IMR-90 (cell line): ENCODE results near the gene MAPK8IP1. TPM values are rescaled to one million over a fixed set of nuclear protein-coding genes. Genes with fewer than 3 reads are reported as not detected.

Experiments used
- ATAC-seq: fragments of 200-7000 bp; cut with Tn5 transposase; 2 replicates; pipeline ENCODE4 v1.9.1; 2020; ENCODE audit warnings: low read depth, mild to moderate bottlenecking, moderate library complexity
- BruUV-seq: library from RNA; stranded (reverse); fragments of 400-500 nt; replicated peaks from 2 replicates; lab custom pipeline; 2021; lab: Mats Ljungman, UMichigan
- CTCF ChIA-PET: fragments of 300-600 bp; formaldehyde crosslinking; extraction: SDS; loops from one replicate; lab custom pipeline; 2021; ENCODE audit warnings: antibody characterized with exemption; lab: Yijun Ruan, JAX
- POLR2A ChIA-PET: fragments of 300-600 bp; sonication (Branson Sonifier 250); formaldehyde crosslinking; loops from one replicate; lab custom pipeline; 2022; ENCODE audit warnings: antibody characterized with exemption; ENCODE audit not compliant: unreplicated experiment; lab: Charles Lee
- DNase-seq: peaks from one replicate; pipeline ENCODE4 v3.0.0; 2013
- H2AFZ ChIP-seq: replicated peaks from 2 replicates; pipeline ENCODE3; 2013; ENCODE audit warnings: low read length, mild to moderate bottlenecking; ENCODE audit not compliant: poor library complexity
- H2AK5ac ChIP-seq: 2 replicates; pipeline ENCODE4 v1.6.1; 2013; ENCODE audit warnings: low read depth, low read length, inconsistent platforms
- H2AK9ac ChIP-seq: replicated peaks from 2 replicates; pipeline ENCODE3; 2013; ENCODE audit warnings: mild to moderate bottlenecking, low read depth, low read length, moderate library complexity; ENCODE audit not compliant: poor library complexity
- H2BK120ac ChIP-seq: 2 replicates; pipeline ENCODE4 v1.6.1; 2013; ENCODE audit warnings: low read depth, low read length, inconsistent platforms
- H2BK15ac ChIP-seq: 3 replicates; pipeline ENCODE4 v1.6.1; 2013; ENCODE audit warnings: low read depth, low read length, inconsistent platforms
- H2BK20ac ChIP-seq: 2 replicates; pipeline ENCODE4 v1.6.1; 2013; ENCODE audit warnings: low read depth, mild to moderate bottlenecking, inconsistent platforms, low read length, moderate library complexity
- H2BK5ac ChIP-seq: 2 replicates; pipeline ENCODE4 v1.6.1; 2013; ENCODE audit warnings: mild to moderate bottlenecking, low read depth, low read length, inconsistent platforms; ENCODE audit not compliant: poor library complexity, severe bottlenecking
- H3K14ac ChIP-seq: replicated peaks from 2 replicates; pipeline ENCODE4 v1.6.1; 2013; ENCODE audit warnings: low read depth, low read length, inconsistent platforms
- H3K18ac ChIP-seq: 2 replicates; pipeline ENCODE4 v1.6.1; 2013; ENCODE audit warnings: low read depth, low read length, control low read depth
- H3K23ac ChIP-seq: 2 replicates; pipeline ENCODE4 v1.6.1; 2013; ENCODE audit warnings: low read depth, low read length, inconsistent platforms
- H3K27ac ChIP-seq: 2 replicates; pipeline ENCODE4 v1.5.1; 2013; ENCODE audit warnings: mild to moderate bottlenecking, control low read depth, low read length; ENCODE audit not compliant: insufficient read depth
- H3K27me3 ChIP-seq: 2 replicates; pipeline ENCODE4 v1.6.1; 2013; ENCODE audit warnings: low read length; ENCODE audit not compliant: control insufficient read depth, insufficient read depth
- H3K36me3 ChIP-seq: 2 replicates; pipeline ENCODE4 v1.6.1; 2013; ENCODE audit warnings: low read length, mixed read lengths; ENCODE audit not compliant: control insufficient read depth, insufficient read depth
- H3K4ac ChIP-seq: 2 replicates; pipeline ENCODE4 v1.6.1; 2013; ENCODE audit warnings: low read depth, low read length, inconsistent platforms
- H3K4me1 ChIP-seq: 2 replicates; pipeline ENCODE4 v1.6.1; 2013; ENCODE audit warnings: low read length, mixed read lengths; ENCODE audit not compliant: control insufficient read depth, insufficient read depth
- H3K4me2 ChIP-seq: 2 replicates; pipeline ENCODE4 v1.6.1; 2013; ENCODE audit warnings: low read depth, mild to moderate bottlenecking, control low read depth, low read length, moderate library complexity
- H3K4me3 ChIP-seq: 2 replicates; pipeline ENCODE4 v1.5.1; 2013; ENCODE audit warnings: low read depth, mild to moderate bottlenecking, control low read depth, low read length, moderate library complexity; ENCODE audit not compliant: insufficient read depth
- H3K56ac ChIP-seq: 2 replicates; pipeline ENCODE4 v1.6.1; 2013; ENCODE audit warnings: low read length, inconsistent platforms; ENCODE audit not compliant: insufficient read depth; ENCODE audit errors: extremely low read depth
- H3K79me1 ChIP-seq, 2 experiments: 2 replicates each; pipeline ENCODE4 v1.6.1; 2013; ENCODE audit warnings: low read length in 2 of 2, inconsistent platforms in 1 of 2, low read depth in 1 of 2
- H3K9ac ChIP-seq: 2 replicates; pipeline ENCODE4 v1.6.1; 2013; ENCODE audit warnings: low read depth, low read length, control low read depth
- H3K9me1 ChIP-seq: 2 replicates; pipeline ENCODE4 v1.6.1; 2013; ENCODE audit warnings: low read length, inconsistent platforms; ENCODE audit not compliant: insufficient read depth
- H3K9me3 ChIP-seq: 2 replicates; pipeline ENCODE4 v1.6.1; 2013; ENCODE audit warnings: low read length; ENCODE audit not compliant: control insufficient read depth, insufficient read depth
- H4K20me1 ChIP-seq: 2 replicates; pipeline ENCODE4 v1.6.1; 2013; ENCODE audit warnings: low read length, inconsistent platforms; ENCODE audit not compliant: insufficient read depth
- H4K5ac ChIP-seq: 2 replicates; pipeline ENCODE4 v1.6.1; 2013; ENCODE audit warnings: mild to moderate bottlenecking, low read depth, low read length, control low read depth
- H4K8ac ChIP-seq, 2 experiments: 2 replicates each; pipeline ENCODE4 v1.6.1; 2013; ENCODE audit warnings: low read depth in 2 of 2, low read length in 2 of 2, control low read depth in 1 of 2, inconsistent platforms in 1 of 2
- H4K91ac ChIP-seq: 2 replicates; pipeline ENCODE4 v1.6.1; 2013; ENCODE audit warnings: low read depth, low read length, inconsistent platforms; ENCODE audit not compliant: insufficient read depth
- MAFK ChIP-seq: IDR thresholded peaks from 2 replicates; pipeline ENCODE4 v1.6.1; 2012; ENCODE audit warnings: low read depth, low read length, improper control_type of control experiment
- POLR2A ChIP-seq: IDR thresholded peaks from 2 replicates; pipeline ENCODE4 v1.6.1; 2012; ENCODE audit warnings: mild to moderate bottlenecking, low read depth, low read length
- RAD21 ChIP-seq: IDR thresholded peaks from 2 replicates; pipeline ENCODE4 v1.6.1; 2012; ENCODE audit warnings: low read length, improper control_type of control experiment
- SMC3 ChIP-seq: fragments of 150-350 bp; IDR thresholded peaks from 2 replicates; pipeline ENCODE4 v1.6.1; 2016; ENCODE audit warnings: low read depth, mild to moderate bottlenecking, antibody characterized with exemption, low read length, moderate library complexity
- WGBS, 2 experiments: methylation state at CpG; one replicate each; pipeline versions ENCODE4 v1.1.5 to v1.1.7; 2013; ENCODE audit warnings: missing lambda C conversion rate in 2 of 2; ENCODE audit not compliant: insufficient read length in 1 of 2; ENCODE audit errors: extremely low coverage in 2 of 2; 5-methylcytosine and 5-hydroxymethylcytosine counted together
- dilution Hi-C: fragments of 300-500 bp; cut with HindIII; formaldehyde crosslinking; loops from one replicate; pipeline ENCODE4 v1.14.3; 2018; ENCODE audit warnings: low sequenced_read_pairs; ENCODE audit not compliant: unreplicated experiment
- in situ Hi-C: fragments of 300-500 bp; cut with MboI; formaldehyde crosslinking; loops from 3 replicates; pipeline ENCODE4 v1.14.3; 2019; ENCODE audit warnings: low sequenced_read_pairs, inconsistent platforms, mixed read lengths
- intact Hi-C: fragments of 100-400 bp; cut with micrococcal nuclease; formaldehyde crosslinking; loops from 2 replicates; pipeline ENCODE4 v1.10.0; 2022
- polyA plus RNA-seq, 3 experiments: library from polyadenylated mRNA; depleted of rRNA; stranded (reverse); fragments of >200 nt; gene quantifications; 2 replicates each; pipeline ENCODE4 v1.2.3, GENCODE V29; 2012; ENCODE audit warnings: low replicate concordance in 1 of 3
- total RNA-seq: library from RNA; depleted of rRNA; stranded (reverse); fragments of >200 nt; gene quantifications from 2 replicates; pipeline ENCODE4 v1.2.3, GENCODE V29; 2012

MAPK8IP1 gene
- total and polyA plus RNA-seq, 2 of the 4 experiments (the other 2 are of a cell fraction): 6.5 to 9.6 TPM

DNA sequence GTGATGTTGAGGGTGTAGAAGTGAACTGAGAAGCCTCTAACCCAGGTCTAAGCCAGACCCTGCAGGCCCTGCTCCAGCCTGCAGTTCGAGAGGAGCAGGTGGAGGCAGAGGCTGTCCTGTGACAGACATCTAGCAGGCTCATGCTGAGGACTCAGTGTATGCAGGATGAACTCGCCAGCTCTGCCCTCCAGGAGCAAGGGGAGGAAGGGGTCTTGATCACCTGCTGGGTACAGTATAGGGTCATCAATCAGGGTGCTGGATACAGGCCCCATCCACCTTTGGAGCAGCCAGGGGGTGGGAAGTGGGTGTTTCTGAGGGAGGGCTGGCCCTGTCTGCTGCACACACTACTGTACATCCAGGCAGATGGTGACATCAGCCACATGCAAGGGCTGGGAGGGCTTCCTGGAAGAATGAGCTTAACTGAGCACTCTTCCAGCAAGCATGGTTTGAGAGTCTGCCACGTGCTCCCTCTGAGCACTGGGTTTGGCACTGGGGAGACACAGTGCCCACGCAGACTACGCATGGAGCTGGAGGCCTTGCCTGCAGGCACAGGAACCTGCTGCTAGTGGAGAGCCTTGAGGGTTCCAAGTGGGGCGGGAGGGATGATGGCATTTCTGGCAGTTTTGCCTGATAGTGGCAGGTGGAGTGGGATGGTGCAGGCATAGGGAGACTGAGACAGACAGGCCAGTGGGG, 9.2 kb downstream of the MAPK8IP1 start:
- Histone ChIP-seq H2BK15ac (no peak overlapping the region), H2BK20ac (no peak overlapping the region), H3K9me1 (no peaks in the 10 kb centered on the region; the same call in 1 of the 2 replicates), H3K27ac (no peak overlapping the region), H3K4ac (no peak overlapping the region), H3K27me3 (peaks cover 49% of the 10 kb centered on the region), H3K18ac (no peak overlapping the region), H2AK9ac (no peak overlapping the region), H3K14ac (no peak overlapping the region), H3K9me3 (no peaks in the 10 kb centered on the region), H3K36me3 (no peaks in the 10 kb centered on the region), H4K20me1 (peaks cover 5% of the 10 kb centered on the region; the same call in 1 of the 2 replicates), H3K9ac (no peak overlapping the region), H2AK5ac (no peak overlapping the region), H3K56ac (no peak overlapping the region), H3K4me1 (no peaks in the 10 kb centered on the region), H3K23ac (no peak overlapping the region), H2BK120ac (no peak overlapping the region), H4K8ac (no peak overlapping the region), H3K4me2 (no peak overlapping the region), H2AFZ (no peak overlapping the region), H3K4me3 (no peak overlapping the region), H3K79me1 (no peaks in the 10 kb centered on the region), H4K5ac (no peak overlapping the region), H4K91ac (no peak overlapping the region), H2BK5ac (no peak overlapping the region)
- WGBS, 2 experiments: 21% methylated on average over 3 of the region's 6 CpGs; no CpG with 5 or more reads in 1 of the 2 experiments
- CTCF ChIA-PET: no interaction called here
- no peak for ATAC-seq
- dilution Hi-C loops (no loop called here), intact Hi-C loops (no loop called here), in situ Hi-C loops (no loop called here)
- no peak for DNase-seq
- POLR2A ChIA-PET: no interaction called here
- BruUV-seq: no TSS peak
- TF ChIP-seq SMC3 (no peak), RAD21 (no peak), MAFK (no peak), POLR2A (no peak)
